Hindlimb muscle (tissue), 1 donor: Measurements from ENCODE around the gene UBXN7. TPM values are rescaled to one million over a fixed set of nuclear protein-coding genes. Genes with fewer than 3 reads are reported as not detected.
A peak's percentile ranks its signal among the peaks of the same experiment; 100 is the strongest.
"Not testable (repeated sequence)": the region's sequence is repeated elsewhere in the genome, so short reads cannot be mapped to it uniquely, and the experiment has no call there.

Experiments used
- DNase-seq: peaks from one replicate; pipeline ENCODE4 v3.0.0-alpha.2; 2013
- polyA plus RNA-seq: library from polyadenylated mRNA; unstranded; fragments of 120-200 nt; gene quantifications from one replicate; pipeline ENCODE4 v1.2.1, GENCODE V29; 2013; ENCODE audit not compliant: insufficient read length

Gene UBXN7, protein sequence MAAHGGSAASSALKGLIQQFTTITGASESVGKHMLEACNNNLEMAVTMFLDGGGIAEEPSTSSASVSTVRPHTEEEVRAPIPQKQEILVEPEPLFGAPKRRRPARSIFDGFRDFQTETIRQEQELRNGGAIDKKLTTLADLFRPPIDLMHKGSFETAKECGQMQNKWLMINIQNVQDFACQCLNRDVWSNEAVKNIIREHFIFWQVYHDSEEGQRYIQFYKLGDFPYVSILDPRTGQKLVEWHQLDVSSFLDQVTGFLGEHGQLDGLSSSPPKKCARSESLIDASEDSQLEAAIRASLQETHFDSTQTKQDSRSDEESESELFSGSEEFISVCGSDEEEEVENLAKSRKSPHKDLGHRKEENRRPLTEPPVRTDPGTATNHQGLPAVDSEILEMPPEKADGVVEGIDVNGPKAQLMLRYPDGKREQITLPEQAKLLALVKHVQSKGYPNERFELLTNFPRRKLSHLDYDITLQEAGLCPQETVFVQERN
- polyA plus RNA-seq = 19.2 TPM

- DNase-seq = peak; percentile 97
Measured at GRCh38 chr3:196432137-196432879, at the start of gene UBXN7. Gene UBXN7 (minus strand): TSS chr3:196432427. CDS start chr3:196432399, 28 bp downstream.

DNA sequence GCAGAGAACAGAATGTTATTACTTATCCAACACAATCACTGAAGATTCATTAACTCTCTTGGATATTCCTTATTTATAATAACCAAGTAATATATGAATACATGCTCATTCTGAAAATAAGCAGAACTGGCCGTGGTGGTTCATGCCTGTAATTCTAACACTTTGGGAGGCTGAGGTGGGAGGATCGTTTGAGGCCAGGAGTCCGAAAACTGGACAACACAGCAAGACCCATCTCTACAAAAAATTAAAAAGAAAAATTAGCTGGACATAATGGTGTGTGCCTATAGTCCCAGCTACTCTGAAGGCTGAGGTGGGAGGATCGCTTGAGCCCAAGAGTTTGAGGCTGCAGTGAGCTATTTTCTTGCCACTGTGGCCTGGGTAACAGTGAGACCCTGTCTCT, 45.5 kb upstream of the UBXN7 start:
- no peak for DNase-seq

DNA sequence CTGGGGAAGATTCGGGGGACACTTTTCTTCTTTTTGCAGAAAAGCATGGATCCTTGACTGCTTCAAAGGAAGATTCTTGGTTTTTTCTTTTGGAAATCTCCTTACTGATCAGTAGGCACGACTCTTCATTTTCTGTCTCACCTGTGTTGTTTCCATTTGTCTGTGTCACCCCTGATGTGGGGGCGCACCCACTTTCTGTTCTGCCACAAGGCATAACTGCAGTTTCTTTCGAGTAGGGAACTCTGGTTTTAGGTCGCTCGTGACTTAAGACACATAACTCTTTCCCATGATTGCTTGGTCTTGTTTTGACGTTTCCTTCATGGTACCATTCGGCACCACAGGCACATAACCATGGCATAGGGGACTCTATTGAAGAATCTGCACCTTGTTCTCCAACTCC, 40.1 kb upstream of the UBXN7 start:
- DNase-seq = no peak

- no peak for DNase-seq
Measured at GRCh38 chr3:196471551-196471950, 39.3 kb upstream of the UBXN7 start.

- not testable (repeated sequence) for DNase-seq
Measured at GRCh38 chr3:196470182-196470581, 38.0 kb upstream of the UBXN7 start.

GRCh38 chr3:196463804-196464203, 31.6 kb upstream of the UBXN7 start:
- DNase-seq = no peak

GRCh38 chr3:196463478-196463756, 31.2 kb upstream of the UBXN7 start:
- no peak for DNase-seq

GRCh38 chr3:196462680-196463477, 30.7 kb upstream of the UBXN7 start:
- DNase-seq = not testable (repeated sequence)

DNA sequence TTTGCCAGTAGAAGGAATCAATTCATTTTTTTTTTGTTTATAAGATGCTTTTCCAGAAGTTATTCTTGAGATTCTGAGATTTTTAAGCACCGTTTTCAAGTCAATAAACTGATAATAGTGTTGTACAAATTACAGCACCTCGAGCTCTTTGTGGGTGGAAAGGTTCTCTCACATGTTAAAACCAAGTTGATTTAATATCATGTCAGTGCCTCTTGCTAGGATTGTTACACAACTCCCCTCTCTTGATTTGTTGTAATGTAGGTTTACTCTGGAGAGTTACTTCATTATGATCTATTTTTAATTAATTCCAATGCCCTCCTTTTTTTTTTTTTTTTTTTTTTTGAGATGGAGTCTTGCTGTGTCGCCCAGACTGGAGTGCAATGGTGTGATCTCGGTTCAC, 25.8 kb upstream of the UBXN7 start:
- no peak for DNase-seq

DNA sequence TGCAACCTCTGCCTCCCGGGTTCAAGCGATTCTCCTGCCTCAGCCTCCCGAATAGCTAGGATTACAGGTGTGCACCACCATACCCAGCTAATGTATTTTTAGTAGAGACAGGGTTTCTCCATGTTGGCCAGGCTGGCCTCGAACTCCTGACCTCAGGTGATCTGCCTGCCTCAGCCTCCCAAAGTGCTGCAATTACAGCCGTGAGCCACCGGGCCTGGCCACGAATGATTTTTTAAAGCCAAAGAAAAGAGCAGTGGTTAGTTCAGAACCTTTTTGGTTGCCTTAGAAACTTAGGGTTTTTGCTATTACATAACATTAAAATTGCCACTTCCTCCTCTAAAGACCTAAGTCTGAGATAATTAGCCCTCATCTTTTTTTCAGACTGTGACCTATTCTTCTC, 25.2 kb upstream of the UBXN7 start:
- not testable (repeated sequence) for DNase-seq

DNA sequence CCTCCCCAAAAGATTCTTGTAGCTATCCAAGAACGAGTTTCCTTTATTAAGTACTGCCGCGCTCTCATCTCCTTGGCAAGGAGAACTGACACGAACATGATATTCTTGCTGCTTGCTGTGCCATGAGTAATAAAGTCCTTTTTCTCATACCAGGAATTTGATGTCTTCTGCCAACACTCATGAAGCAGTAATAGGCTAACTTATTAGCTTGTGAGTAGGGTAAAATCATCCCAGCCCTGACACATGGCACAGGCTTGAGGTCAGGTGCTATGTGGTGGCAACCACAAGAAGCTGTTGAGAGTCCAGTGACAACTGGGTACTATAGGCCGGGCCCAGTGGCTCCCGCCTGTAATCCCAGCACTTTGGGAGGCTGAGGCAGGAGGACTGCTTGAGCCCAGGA, 22.7 kb upstream of the UBXN7 start:
- no peak for DNase-seq

GRCh38 chr3:196445391-196445790, 13.2 kb upstream of the UBXN7 start:
- not testable (repeated sequence) for DNase-seq

DNA sequence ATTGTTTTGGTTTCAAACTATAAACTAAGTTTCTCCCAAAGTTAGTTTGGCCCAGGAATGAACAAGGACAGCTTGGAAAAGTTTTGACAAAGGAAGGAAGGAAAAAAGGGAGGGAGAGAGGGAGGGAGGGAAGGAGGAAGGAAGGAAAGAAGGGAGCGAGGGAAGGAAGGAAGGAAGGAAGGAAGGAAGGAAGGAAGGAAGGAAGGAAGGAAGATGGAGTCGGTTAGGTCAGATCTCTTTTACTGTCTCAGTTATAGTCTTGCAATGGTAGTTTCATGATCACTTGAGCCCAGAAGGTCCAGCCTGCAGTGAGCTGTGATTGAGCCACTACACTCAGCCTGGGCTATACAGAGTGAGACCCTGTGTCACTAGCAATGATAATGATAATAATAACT, 12.3 kb upstream of the UBXN7 start:
- DNase-seq = no peak

DNA sequence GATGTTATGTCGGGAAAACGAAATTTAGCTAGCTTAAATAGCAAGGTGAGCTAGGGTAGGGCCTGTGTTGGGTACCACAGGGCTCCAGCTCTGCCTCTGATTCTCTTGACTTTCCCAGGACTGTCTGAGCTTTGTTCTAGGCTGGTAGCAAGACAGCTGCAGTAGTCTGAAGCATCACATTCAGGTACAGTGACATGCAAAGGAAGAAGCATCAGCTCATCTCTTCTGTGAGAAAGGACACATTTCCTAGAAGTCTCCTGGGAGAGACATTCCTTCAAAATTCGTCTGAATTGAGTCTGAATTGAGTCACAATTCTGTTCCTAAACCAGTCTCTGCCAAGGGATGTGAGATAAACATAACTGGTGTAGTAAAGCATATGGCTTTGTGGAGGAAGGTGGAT, 8.5 kb upstream of the UBXN7 start:
- no peak for DNase-seq

- DNase-seq = no peak
Measured at GRCh38 chr3:196440041-196440537, 7.9 kb upstream of the UBXN7 start.

DNA sequence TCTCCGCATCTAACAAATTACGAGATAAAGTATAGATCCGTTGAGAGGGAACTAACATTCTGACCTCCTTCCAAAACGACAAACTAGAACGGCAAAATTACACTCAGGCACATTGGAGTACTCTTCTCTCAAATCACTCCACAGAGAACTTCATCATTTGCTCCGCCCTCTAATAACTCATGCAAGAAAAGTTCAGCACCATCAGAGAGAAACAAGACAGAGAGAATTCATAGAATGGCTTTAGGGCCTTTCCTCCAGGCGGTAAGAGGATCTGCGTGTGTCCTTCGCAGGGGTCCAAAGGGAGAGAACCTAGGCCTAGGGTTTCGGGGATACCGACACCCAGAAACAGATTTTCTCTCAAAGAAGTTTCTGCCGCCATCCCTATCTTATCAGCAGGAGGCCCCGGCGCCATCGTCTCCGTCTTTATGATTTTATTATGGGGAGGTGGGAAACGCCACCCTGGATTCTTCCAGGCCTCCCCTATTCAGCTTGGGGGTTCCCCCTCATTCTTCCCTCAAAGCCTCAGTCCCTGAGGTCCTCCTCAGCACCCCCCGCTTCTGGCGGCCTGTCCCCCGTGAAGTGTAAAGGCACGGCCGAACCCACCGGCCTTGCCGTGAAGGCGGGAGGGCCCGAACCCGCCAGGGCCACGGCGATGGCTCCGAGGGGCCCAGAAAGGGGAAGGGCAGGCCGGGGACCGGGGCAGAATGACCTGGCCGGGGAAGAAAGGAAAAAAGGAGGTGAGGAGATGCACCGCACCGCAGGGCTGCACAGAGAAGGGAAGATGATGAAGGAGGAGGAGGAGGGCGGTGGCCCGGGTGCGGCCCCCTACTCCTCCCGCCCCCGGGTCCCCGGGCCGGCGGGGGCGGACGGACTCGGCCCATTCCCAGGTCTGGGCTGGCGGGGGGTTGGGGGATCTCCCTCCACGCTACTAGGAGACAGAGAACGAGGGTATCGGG, 768 bp downstream of the UBXN7 start:
- peak; percentile 57 for DNase-seq

- DNase-seq = no peak
Measured at GRCh38 chr3:196428041-196428440, 4.2 kb downstream of the UBXN7 start.

DNA sequence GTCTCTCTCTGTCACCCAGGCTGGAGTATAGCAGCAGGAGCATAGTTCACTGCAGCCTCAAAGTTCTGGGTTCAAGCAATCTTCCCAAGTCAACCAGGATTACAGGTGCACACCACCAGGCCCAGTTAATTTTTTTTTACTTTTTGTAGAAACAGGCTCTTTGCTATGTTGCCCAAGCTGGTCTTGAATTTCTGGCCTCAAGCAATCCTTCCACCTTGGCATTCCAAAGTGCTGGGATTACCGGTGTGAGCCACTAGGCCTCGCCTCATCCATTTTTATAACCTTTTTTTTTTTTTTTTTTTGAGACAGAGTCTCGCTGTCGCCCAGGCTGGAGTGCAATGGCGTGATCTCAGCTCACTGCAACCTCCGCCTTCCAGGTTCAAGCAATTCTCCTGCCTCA, 7.8 kb downstream of the UBXN7 start:
- DNase-seq = not testable (repeated sequence)

GRCh38 chr3:196423044-196423781, 9.0 kb downstream of the UBXN7 start:
- DNase-seq = peak; percentile 40

- DNase-seq = not testable (repeated sequence)
Measured at GRCh38 chr3:196421668-196422067, 10.6 kb downstream of the UBXN7 start.

- no peak for DNase-seq
Measured at GRCh38 chr3:196419386-196419785, 12.8 kb downstream of the UBXN7 start.
